ENCODE data around the gene PDLIM4.

PDLIM4 gene

DNA sequence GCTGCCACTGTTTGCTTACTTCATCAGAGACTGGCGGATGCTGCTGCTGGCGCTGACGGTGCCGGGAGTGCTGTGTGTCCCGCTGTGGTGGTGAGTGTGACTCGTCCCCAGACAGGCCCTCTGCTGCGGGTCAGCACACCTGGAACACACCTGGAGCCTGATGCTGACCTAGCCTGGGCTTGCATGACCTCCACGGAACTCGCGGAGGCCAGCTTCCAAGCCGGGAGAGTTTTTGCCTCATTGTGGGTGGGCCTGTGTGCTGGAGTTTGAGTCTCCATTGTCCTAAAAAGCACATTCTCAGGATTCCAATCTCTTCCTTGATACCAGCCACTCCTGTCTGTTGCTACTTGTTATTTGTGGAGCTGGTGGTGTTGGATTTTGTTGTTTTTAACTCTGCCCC is 64.8 kb downstream of the PDLIM4 start:
- Histone ChIP-seq H3K4me1 (ENCODE audit: control insufficient read depth in 5 of 5, insufficient read depth in 5 of 5, low read length in 5 of 5) (peaks cover 0 to 6% (median 4%) of the 10 kb centered on the region in 5 donors), H3K4me3 (ENCODE audit: low read depth in 1 of 5, low read length in 5 of 5) (no peak overlapping the region), H3K36me3 (ENCODE audit: control insufficient read depth in 5 of 5, insufficient read depth in 5 of 5, low read length in 5 of 5) (peaks cover 0 to 17% (median 6%) of the 10 kb centered on the region in 5 donors), H3K9ac (ENCODE audit: low read length in 5 of 5) (no peak overlapping the region), H3K9me3 (ENCODE audit: control insufficient read depth in 5 of 5, low read length in 5 of 5) (no peaks in the 10 kb centered on the region), H3K27ac (ENCODE audit: low read depth, low read length) (no peak overlapping the region), H3K27me3 (ENCODE audit: control insufficient read depth in 5 of 5, insufficient read depth in 4 of 5, low read length in 5 of 5) (no peaks in the 10 kb centered on the region)
